Astrocyte (in vitro differentiated cells and primary cell): ENCODE measurements around the gene MTRFR.

Source experiments
- CTCF ChIP-seq: IDR thresholded peaks from 2 replicates; pipeline ENCODE4 v1.5.1; 2011; ENCODE audit warnings: low read depth, mild to moderate bottlenecking, inconsistent platforms, low read length, moderate library complexity; ENCODE audit not compliant: insufficient read depth
- EZH2 ChIP-seq: IDR thresholded peaks from 2 replicates; pipeline ENCODE4 v1.6.1; 2012; ENCODE audit warnings: mild to moderate bottlenecking, low read length, inconsistent platforms; ENCODE audit not compliant: insufficient read depth

GRCh38 chr12:123254853-123255446 is 21.7 kb downstream of the MTRFR start:
- TF ChIP-seq CTCF: no peak
- no peak for TF ChIP-seq EZH2
